Cardiac fibroblast (primary cell): ENCODE data around the gene CENPK.

ENCODE experiments used
- DNase-seq, 2 donors: peaks; one replicate each; pipeline versions ENCODE4 v3.0.0 to v3.0.0-alpha.2; 2010; ENCODE audit warnings: low read depth in 2 of 2
- H3K4me3 ChIP-seq, 2 donors: replicated peaks in 1 of 2; 1 replicate in 1 of 2; 2 replicates in 1 of 2; pipeline ENCODE4 v1.5.1; 2011; ENCODE audit warnings: low read depth in 2 of 2, low read length in 2 of 2, mild to moderate bottlenecking in 2 of 2, moderate library complexity in 1 of 2
- CTCF ChIP-seq: IDR thresholded peaks from one replicate; pipeline ENCODE4 v1.5.1; 2011; ENCODE audit warnings: low read depth, mild to moderate bottlenecking, low read length, inconsistent platforms

Gene CENPK

DNA sequence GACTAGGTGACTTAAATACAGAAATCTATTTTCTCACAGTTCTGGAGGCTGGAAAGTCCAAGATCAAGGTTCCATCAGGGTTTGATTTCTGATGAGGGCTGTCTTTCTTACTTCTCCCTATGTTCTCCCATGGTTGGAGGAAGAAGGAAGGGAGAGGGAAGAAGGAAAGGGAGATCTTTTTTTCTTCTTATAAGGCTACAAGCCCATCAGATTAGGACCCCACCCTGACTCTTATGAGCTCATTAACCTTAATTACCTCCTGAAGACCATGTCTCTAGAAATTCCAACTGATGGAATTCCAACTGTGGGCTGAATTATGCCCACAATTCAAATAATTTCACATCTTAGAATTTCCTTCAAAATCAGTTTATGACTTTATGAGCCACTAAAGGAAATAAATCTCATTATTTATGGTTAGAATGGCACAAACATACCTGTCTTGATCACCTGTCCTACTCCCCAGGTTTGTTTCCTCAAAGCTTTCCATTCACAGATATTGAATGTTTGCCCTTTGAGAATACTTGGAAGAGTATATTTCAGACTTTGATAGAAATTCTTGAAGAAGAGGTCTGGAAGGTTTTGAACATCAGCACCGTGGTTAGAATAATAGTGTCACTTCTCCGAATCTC is 7.7 kb upstream of the CENPK start:
- no peak for TF ChIP-seq CTCF
- DNase-seq: no peak
- no peak overlapping the region for H3K4me3 ChIP-seq

- no peak for DNase-seq
- TF ChIP-seq CTCF: no peak
- H3K4me3 ChIP-seq: no peak overlapping the region
Measured at GRCh38 chr5:65566505-65566904, 3.5 kb upstream of the CENPK start.

DNA sequence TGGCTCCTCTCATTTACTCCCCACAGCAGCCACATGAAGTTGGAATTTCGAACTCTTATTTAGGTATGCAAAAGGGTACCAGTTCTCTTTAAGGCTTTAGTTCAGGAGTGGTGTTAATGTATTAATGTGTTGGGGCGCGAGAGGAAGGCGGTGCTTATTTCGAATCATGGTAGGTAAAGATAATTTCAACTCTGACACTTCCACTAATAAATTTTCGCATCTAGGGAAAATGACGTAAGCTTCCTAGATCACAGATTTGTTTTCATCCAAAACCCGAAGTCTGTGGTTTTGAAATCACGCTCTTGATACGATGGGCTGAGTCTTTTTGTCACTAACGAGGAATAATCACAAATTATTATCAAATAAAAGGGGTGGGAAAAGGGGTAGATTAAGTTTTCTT is 809 bp upstream of the CENPK start:
- peak; percentile 16 to 25 for DNase-seq
- H3K4me3 ChIP-seq: peak overlapping the region; percentile 83 to 94
- no peak for TF ChIP-seq CTCF

- no peak for DNase-seq
- no peak for TF ChIP-seq CTCF
- no peak overlapping the region for H3K4me3 ChIP-seq
Measured at GRCh38 chr5:65556718-65557117, 6.2 kb downstream of the CENPK start.

DNA sequence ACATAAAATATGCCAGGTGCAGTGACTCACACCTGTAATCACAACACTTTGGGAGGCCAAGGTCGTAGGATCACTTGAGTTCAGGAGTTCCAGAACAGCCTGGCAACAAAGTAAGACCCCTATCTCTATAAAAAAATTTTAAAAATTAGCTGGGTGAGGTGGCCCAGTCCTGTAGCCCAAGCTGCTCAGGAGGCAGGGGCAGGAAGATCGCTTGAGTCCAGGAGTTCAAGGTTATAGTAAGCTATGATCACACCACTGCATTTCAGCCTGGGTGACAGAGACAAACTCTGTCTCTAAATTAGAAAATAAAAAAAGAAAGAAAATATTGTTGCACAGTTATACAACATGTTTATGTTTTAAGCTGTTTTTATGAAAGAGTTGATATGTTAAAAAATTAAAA is 6.8 kb downstream of the CENPK start:
- DNase-seq: no peak
- TF ChIP-seq CTCF: no peak
- no peak overlapping the region for H3K4me3 ChIP-seq

DNA sequence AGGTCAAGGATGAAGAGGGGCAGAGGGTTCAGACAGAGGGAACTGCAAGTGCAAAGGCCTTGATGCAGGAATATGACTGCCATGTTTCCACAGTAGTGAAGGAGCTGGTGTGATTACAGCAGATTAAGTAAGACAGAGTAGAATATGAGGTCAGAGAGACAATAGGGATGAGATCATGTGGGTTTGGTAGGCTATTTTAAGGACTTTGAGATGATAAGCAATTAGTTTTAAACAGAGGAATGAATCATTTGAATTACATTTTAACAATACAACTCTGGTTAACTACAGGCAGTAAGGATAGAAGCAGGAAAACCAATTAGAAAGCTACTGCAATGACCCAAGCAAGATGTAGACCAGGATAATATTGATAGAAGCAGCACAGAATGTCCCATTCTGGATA is 7.7 kb downstream of the CENPK start:
- H3K4me3 ChIP-seq: no peak overlapping the region
- peak; percentile 6 to 36 for DNase-seq
- no peak for TF ChIP-seq CTCF

DNA sequence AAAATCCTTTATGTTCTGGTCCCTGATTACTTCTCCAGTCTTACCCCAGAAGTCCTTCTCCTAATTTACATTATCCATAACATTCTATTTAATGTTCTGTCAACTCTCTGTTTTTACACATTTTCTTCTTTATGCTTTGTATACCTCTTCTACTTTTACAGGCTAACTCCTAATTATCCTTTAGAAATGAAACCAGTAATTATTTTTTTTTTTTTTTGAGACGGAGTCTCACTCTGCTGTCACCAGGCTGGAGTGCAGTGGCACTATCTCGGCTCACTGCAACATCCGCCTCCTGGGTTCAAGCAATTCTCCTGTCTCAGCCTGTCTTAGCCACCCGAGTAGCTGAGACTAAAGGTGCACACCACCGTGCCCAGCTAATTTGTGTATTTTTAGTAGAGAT is 9.0 kb downstream of the CENPK start:
- no peak for DNase-seq
- H3K4me3 ChIP-seq: no peak overlapping the region
- TF ChIP-seq CTCF: no peak
